ENCODE results near the gene ZNF547. TPM values are rescaled to one million over a fixed set of nuclear protein-coding genes. Genes with fewer than 3 reads are reported as not detected.

The ZNF547 gene
- total and polyA plus RNA-seq, 11 donors, result 1.7 to 3.7 (median 2.6) TPM

DNA sequence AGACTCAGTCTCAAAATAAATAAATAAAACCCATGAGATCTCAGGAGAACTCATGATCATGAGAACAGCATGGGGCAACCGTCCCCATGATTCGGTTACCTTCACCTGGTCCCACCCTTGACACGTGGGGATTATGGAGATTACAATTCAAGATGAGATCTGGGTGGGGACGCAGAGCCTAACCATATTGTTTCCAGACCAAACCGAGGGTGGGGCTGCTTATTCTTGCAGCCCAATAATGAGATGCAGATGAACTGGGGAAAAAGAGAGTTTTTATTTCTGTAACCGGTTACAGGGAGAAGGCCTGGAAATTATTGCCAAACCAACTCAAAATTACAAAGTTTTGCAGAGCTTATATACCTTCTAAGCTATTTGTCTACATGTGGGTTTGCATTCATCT is 12.8 kb downstream of the ZNF547 start:
- peaks cover 0 to 79% (median 20%) of the 10 kb centered on the region in 12 donors for H3K9me3 ChIP-seq
- no peak overlapping the region for H3K27ac ChIP-seq
- ATAC-seq, result no peak
- intact Hi-C loops (cut with DNase I), result no loop called here
- no peaks in the 10 kb centered on the region for H3K4me1 ChIP-seq
- TF ChIP-seq, protein P1, sequence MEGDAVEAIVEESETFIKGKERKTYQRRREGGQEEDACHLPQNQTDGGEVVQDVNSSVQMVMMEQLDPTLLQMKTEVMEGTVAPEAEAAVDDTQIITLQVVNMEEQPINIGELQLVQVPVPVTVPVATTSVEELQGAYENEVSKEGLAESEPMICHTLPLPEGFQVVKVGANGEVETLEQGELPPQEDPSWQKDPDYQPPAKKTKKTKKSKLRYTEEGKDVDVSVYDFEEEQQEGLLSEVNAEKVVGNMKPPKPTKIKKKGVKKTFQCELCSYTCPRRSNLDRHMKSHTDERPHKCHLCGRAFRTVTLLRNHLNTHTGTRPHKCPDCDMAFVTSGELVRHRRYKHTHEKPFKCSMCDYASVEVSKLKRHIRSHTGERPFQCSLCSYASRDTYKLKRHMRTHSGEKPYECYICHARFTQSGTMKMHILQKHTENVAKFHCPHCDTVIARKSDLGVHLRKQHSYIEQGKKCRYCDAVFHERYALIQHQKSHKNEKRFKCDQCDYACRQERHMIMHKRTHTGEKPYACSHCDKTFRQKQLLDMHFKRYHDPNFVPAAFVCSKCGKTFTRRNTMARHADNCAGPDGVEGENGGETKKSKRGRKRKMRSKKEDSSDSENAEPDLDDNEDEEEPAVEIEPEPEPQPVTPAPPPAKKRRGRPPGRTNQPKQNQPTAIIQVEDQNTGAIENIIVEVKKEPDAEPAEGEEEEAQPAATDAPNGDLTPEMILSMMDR (IDR thresholded peaks at IDR 0.05), result no peak
- no peak for TF ChIP-seq POLR2A (IDR thresholded peaks at IDR 0.05)
- WGBS, 4 donors, result 90 to 98% (median 95%) methylated on average over 6 of the region's 6 CpGs
- no peaks in the 10 kb centered on the region for H3K27me3 ChIP-seq
- peaks cover 7 to 77% (median 56%) of the 10 kb centered on the region in 9 donors for H3K36me3 ChIP-seq
- no peak overlapping the region for H3K4me3 ChIP-seq
- DNase-seq, result no peak

DNA sequence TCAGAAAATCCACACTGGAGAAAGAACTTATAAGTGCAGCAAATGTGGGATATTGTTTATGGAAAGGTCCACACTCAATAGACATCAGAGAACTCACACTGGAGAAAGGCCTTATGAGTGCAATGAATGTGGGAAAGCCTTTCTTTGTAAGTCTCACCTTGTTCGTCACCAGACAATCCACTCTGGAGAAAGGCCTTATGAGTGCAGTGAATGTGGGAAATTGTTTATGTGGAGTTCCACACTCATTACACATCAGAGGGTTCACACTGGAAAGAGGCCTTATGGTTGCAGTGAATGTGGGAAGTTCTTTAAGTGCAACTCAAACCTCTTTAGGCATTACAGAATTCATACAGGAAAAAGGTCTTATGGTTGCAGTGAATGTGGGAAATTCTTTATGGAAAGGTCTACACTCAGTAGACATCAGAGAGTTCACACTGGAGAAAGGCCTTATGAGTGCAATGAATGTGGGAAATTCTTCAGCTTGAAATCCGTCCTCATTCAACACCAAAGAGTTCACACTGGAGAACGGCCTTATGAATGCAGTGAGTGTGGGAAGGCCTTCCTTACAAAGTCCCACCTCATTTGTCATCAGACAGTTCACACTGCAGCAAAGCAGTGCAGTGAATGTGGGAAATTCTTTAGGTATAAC is 14.3 kb downstream of the ZNF547 start:
- Histone ChIP-seq H3K9me3 (peaks cover 0 to 81% (median 20%) of the 10 kb centered on the region in 12 donors), H3K27me3 (no peaks in the 10 kb centered on the region), H3K36me3 (peaks cover 7 to 63% (median 46%) of the 10 kb centered on the region in 9 donors), H3K4me3 (no peak overlapping the region), H3K4me1 (no peaks in the 10 kb centered on the region), H3K27ac (no peak overlapping the region)
- TF ChIP-seq, protein P1 (IDR thresholded peaks at IDR 0.05), result no peak
- no peak for TF ChIP-seq POLR2A (IDR thresholded peaks at IDR 0.05)
- intact Hi-C loops (cut with DNase I), result no loop called here
- WGBS, 4 donors, result 92 to 97% (median 95%) methylated on average over 3 of the region's 3 CpGs
- ATAC-seq, result no peak
- no peak for DNase-seq

DNA sequence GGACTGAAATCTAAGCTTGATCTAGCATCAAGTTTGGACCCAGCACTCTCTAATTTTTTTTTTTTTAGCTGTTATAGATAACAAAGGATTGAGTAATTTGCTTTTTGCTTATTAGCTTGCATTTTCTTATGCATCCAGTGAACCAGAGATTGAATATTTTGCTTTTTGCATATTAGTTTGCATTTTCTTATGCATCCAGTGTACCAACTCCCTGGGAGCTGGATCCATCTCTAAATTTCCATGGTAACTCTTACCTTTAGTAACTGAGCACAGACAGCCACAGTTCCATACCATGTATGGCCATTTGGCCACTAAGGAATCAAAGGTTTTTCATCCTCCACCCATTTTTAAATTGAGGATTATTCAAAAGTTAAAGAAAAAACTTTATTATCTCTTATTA is 17.6 kb downstream of the ZNF547 start:
- no peak for TF ChIP-seq POLR2A (IDR thresholded peaks at IDR 0.05)
- TF ChIP-seq, protein P1 (IDR thresholded peaks at IDR 0.05), result no peak
- intact Hi-C loops (cut with DNase I), result no loop called here
- H3K9me3 ChIP-seq, result peaks cover 0 to 54% (median 20%) of the 10 kb centered on the region in 12 donors

DNA sequence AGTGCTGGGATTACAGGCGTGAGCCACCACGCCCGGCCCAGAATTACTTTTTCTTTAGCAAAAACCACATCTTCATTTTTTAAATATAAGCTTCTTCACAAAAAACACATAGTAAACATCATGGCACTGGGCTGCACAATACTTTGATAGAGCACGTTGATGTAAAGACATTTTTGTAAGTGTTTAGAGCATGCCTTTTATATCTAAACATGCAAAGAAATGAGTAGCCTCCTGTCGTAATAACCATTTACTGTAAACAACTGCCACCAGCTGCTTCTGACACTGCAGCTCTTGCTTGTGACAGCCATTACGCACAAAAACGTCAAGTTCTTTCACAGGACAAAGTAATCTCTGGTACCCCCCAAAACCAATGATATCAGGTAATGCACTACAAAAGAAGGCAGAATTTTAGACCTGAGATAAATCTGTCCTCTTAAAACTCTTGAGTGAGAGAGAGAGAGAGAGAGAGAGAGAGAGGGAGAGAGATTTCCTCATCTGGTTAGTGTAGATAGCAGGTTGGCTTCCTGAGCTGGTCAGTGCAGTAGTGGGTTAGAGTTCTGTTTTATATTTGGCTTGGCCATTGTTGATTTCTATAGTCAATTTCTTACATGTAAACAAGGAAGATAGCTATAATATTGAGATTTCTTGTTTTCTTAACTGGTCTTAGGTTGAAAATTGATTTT is 19.6 kb downstream of the ZNF547 start:
- H3K9me3 ChIP-seq, result peaks cover 0 to 34% (median 6%) of the 10 kb centered on the region in 12 donors
- H3K36me3 ChIP-seq, result peaks cover 0 to 11% (median 4%) of the 10 kb centered on the region in 9 donors
- intact Hi-C loops (cut with DNase I), result no loop called here
- no peak overlapping the region for H3K27ac ChIP-seq
- no peaks in the 10 kb centered on the region for H3K4me1 ChIP-seq
- H3K27me3 ChIP-seq, result no peaks in the 10 kb centered on the region
- no peak for TF ChIP-seq POLR2A (IDR thresholded peaks at IDR 0.05)
- TF ChIP-seq, protein P1 (IDR thresholded peaks at IDR 0.05), result no peak
- no peak for DNase-seq
- H3K4me3 ChIP-seq, result no peak overlapping the region
- ATAC-seq, result no peak
- WGBS, 4 donors, result 82 to 86% (median 85%) methylated on average over 7 of the region's 7 CpGs

More for the DNA sequence above, 17.6 kb downstream of the ZNF547 start:
- no peak for ATAC-seq
- H3K27me3 ChIP-seq, result no peaks in the 10 kb centered on the region
- no peak for DNase-seq
- H3K36me3 ChIP-seq, result peaks cover 4 to 31% (median 19%) of the 10 kb centered on the region in 9 donors
- H3K4me3 ChIP-seq, result no peak overlapping the region
- no peaks in the 10 kb centered on the region for H3K4me1 ChIP-seq
- no peak overlapping the region for H3K27ac ChIP-seq

All from heart left ventricle (tissue), 16 donors.